Karpas-422 (cell line): ENCODE data around the gene DPYD. TPM values are rescaled to one million over a fixed set of nuclear protein-coding genes. Genes with fewer than 3 reads are reported as not detected.

Experiments
- DNase-seq: peaks from one replicate; pipeline ENCODE4 v3.0.0-alpha.2; 2015
- H2AFZ ChIP-seq: fragments of 200-600 bp; sonication (generic); 2 replicates; pipeline ENCODE4 v1.6.1; 2014; ENCODE audit warnings: antibody characterized with exemption, low read length, mixed read lengths
- H3K27ac ChIP-seq: fragments of 200-600 bp; sonication (generic); 2 replicates; pipeline ENCODE4 v1.5.1; 2014; ENCODE audit warnings: mild to moderate bottlenecking, low read length, moderate library complexity
- H3K27me3 ChIP-seq: fragments of 200-600 bp; sonication (generic); 2 replicates; pipeline ENCODE4 v1.6.1; 2014; ENCODE audit warnings: low read length, mixed read lengths
- H3K36me3 ChIP-seq: fragments of 200-600 bp; sonication (generic); 2 replicates; pipeline ENCODE4 v1.6.1; 2014; ENCODE audit warnings: low read length, mixed read lengths; ENCODE audit not compliant: insufficient read depth
- H3K4me1 ChIP-seq: fragments of 200-600 bp; sonication (generic); 2 replicates; pipeline ENCODE4 v1.6.1; 2014; ENCODE audit warnings: mild to moderate bottlenecking, low read length, mixed read lengths
- H3K4me2 ChIP-seq: fragments of 200-600 bp; sonication (generic); 2 replicates; pipeline ENCODE4 v1.6.1; 2014; ENCODE audit warnings: low read length, low read depth, mild to moderate bottlenecking; ENCODE audit not compliant: poor library complexity, severe bottlenecking
- H3K4me3 ChIP-seq: fragments of 200-600 bp; sonication (generic); 2 replicates; pipeline ENCODE4 v1.5.1; 2014; ENCODE audit warnings: mild to moderate bottlenecking, antibody characterized with exemption, low read length, mixed read lengths
- H3K79me2 ChIP-seq: fragments of 200-600 bp; sonication (generic); 2 replicates; pipeline ENCODE4 v1.6.1; 2014; ENCODE audit warnings: mild to moderate bottlenecking, low read length, mixed read lengths
- H3K9ac ChIP-seq: fragments of 200-600 bp; sonication (generic); 2 replicates; pipeline ENCODE4 v1.6.0; 2014; ENCODE audit warnings: low read length
- H3K9me2 ChIP-seq: fragments of 200-600 bp; sonication (generic), shearing (Covaris generic); replicated peaks from 2 replicates; pipeline ENCODE4 v1.6.0; 2014; ENCODE audit warnings: mild to moderate bottlenecking, low read length, moderate library complexity; ENCODE audit not compliant: insufficient read depth
- H3K9me3 ChIP-seq: fragments of 300-700, 200-600 bp; sonication (generic); 2 replicates; pipeline ENCODE4 v1.6.1; 2014; ENCODE audit warnings: low read length, mixed read lengths
- H4K20me1 ChIP-seq: fragments of 200-600 bp; sonication (generic); 2 replicates; pipeline ENCODE4 v1.6.1; 2014; ENCODE audit warnings: mild to moderate bottlenecking, antibody characterized with exemption, low read length, low read depth; ENCODE audit not compliant: insufficient read depth
- total RNA-seq: library from RNA; depleted of rRNA; stranded (reverse); fragments of >200 nt; shearing (Covaris generic); gene quantifications from 2 replicates; pipeline ENCODE4 v1.2.3, GENCODE V29; 2014; ENCODE audit warnings: low replicate concordance

Gene DPYD
- total RNA-seq, 1 experiment from 2014 or later: 59.4 TPM

DNA sequence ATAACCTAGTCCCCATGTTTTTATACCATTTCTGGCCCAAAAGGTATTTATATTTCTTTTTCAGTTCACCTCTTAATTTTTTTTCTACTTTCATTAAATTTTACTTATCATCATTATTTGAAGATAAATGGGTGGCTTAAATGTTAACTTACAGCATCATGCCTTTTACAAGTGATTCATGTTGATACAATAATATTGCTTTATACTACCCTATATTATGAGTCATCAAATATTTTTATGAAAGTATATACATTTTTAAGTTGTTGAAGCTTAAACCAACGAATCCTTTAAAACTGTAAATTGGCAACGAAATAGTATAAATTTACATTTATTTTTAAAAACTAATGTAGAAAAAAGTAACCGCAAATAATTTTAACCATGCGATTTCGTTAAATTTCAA, 207.9 kb downstream of the DPYD start:
- no peaks in the 10 kb centered on the region for H3K79me2 ChIP-seq
- no peak overlapping the region for H3K9ac ChIP-seq
- no peaks in the 10 kb centered on the region for H3K4me1 ChIP-seq
- no peak overlapping the region for H2AFZ ChIP-seq
- no peaks in the 10 kb centered on the region for H3K27me3 ChIP-seq
- H4K20me1 ChIP-seq: no peaks in the 10 kb centered on the region
- no peak overlapping the region for H3K27ac ChIP-seq
- DNase-seq: no peak
- no peaks in the 10 kb centered on the region for H3K9me3 ChIP-seq
- no peak overlapping the region for H3K4me3 ChIP-seq
- no peak overlapping the region for H3K4me2 ChIP-seq
- no peaks in the 10 kb centered on the region for H3K9me2 ChIP-seq
- 0 out of 2 replicates have a peak, but pooled peaks cover 6% of the 10 kb centered on the region for H3K36me3 ChIP-seq

DNA sequence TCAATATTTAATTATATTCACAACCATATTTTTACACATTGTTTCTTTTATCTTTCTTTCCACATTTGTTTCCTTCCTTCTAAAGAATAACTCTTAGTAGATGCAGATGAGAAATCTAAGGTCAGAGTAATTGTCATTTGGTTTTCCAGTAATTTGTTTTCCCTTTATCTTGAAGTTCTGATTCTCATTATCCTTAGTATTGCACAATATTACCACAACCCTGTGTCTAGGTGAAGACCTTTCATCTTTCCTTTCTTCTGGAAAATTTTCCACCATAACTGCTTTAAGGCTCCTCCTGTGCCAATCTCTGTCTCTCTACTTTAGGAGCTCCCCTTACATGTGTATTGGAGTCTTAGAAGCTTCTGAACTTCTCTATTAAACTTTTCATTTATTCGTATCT, 209.0 kb downstream of the DPYD start:
- no peak for DNase-seq
- no peaks in the 10 kb centered on the region for H3K27me3 ChIP-seq
- H3K9me2 ChIP-seq: no peaks in the 10 kb centered on the region
- no peaks in the 10 kb centered on the region for H3K4me1 ChIP-seq
- H3K4me2 ChIP-seq: no peak overlapping the region
- H3K36me3 ChIP-seq: 0 out of 2 replicates have a peak, but pooled peaks cover 3% of the 10 kb centered on the region
- no peaks in the 10 kb centered on the region for H4K20me1 ChIP-seq
- no peaks in the 10 kb centered on the region for H3K79me2 ChIP-seq
- no peak overlapping the region for H3K4me3 ChIP-seq
- no peak overlapping the region for H2AFZ ChIP-seq
- no peak overlapping the region for H3K9ac ChIP-seq
- no peaks in the 10 kb centered on the region for H3K9me3 ChIP-seq
- no peak overlapping the region for H3K27ac ChIP-seq

DNA sequence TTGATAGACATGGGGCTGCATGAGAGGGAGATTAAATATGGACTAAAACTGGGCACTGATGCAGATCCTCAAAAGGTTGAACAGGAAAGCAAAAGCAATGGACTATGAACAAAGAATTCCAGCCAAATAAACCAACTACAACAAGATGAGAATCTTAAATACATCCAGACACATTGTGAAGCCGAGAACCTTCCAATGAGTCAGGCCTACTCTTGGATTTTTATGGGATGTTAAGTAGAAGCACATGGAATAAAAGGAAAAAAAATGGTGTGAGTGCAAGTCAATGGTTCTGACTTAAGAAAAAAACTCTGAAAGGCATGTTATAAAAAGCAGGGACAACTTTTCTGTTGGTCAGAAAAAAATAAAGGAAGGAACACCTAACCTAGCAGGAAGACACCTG, 227.2 kb downstream of the DPYD start:
- no peak overlapping the region for H3K9ac ChIP-seq
- H3K9me3 ChIP-seq: no peaks in the 10 kb centered on the region
- H3K4me2 ChIP-seq: no peak overlapping the region
- DNase-seq: no peak
- H3K36me3 ChIP-seq: no peaks in the 10 kb centered on the region
- no peaks in the 10 kb centered on the region for H3K27me3 ChIP-seq
- no peak overlapping the region for H3K4me3 ChIP-seq
- no peaks in the 10 kb centered on the region for H3K4me1 ChIP-seq
- H3K9me2 ChIP-seq: no peaks in the 10 kb centered on the region
- H3K27ac ChIP-seq: no peak overlapping the region
- no peaks in the 10 kb centered on the region for H4K20me1 ChIP-seq
- no peak overlapping the region for H2AFZ ChIP-seq
- no peaks in the 10 kb centered on the region for H3K79me2 ChIP-seq

DNA sequence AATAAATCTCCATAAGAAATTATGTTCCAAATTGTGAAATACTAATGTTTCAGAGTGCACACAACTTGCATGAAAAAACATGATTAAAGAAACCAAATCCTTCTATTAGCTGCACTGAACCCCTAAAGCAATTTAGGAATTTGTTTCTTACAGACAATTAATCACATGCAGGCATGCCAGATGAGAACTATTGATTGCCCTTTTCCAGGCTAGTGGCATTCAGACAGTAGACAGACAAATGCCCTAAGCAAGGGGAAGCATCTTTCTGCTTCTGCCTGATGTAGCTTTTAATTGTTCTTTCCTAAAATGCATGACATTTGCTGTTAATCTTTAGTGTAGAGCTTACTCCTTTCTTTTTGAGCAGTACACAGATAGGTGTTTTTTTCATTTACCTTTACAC, 229.5 kb downstream of the DPYD start:
- Histone ChIP-seq H3K9me3 (no peaks in the 10 kb centered on the region), H2AFZ (no peak overlapping the region)

DNA sequence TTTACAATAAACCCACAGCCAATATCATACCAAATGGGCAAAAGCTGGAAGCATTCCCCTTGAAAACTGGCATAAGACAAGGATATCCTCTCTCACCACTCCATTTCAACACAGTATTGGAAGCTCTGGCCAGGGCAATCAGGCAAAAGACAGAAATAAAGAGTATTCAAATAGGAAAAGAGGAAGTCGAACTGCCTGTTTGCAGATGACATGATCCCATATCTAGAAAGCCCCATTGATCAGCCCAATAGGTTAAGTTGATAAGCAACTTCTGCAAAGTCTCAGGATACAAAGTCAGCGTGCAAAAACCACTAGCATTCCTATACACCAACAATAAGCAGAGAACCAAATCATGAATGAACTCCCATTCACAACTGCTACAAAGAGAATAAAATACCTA, 235.5 kb downstream of the DPYD start:
- Histone ChIP-seq H4K20me1 (no peaks in the 10 kb centered on the region), H3K9ac (no peak overlapping the region), H3K27me3 (no peaks in the 10 kb centered on the region), H2AFZ (no peak overlapping the region), H3K79me2 (no peaks in the 10 kb centered on the region), H3K9me3 (no peaks in the 10 kb centered on the region), H3K4me2 (no peak overlapping the region), H3K36me3 (no peaks in the 10 kb centered on the region), H3K4me1 (no peaks in the 10 kb centered on the region), H3K9me2 (no peaks in the 10 kb centered on the region), H3K4me3 (no peak overlapping the region), H3K27ac (no peak overlapping the region)
- DNase-seq: no peak

More for the DNA sequence above, 229.5 kb downstream of the DPYD start:
- Histone ChIP-seq H3K4me1 (no peaks in the 10 kb centered on the region), H3K9ac (no peak overlapping the region), H3K27ac (no peak overlapping the region), H4K20me1 (no peaks in the 10 kb centered on the region), H3K4me2 (no peak overlapping the region), H3K9me2 (no peaks in the 10 kb centered on the region), H3K4me3 (no peak overlapping the region), H3K27me3 (no peaks in the 10 kb centered on the region), H3K79me2 (no peaks in the 10 kb centered on the region), H3K36me3 (no peaks in the 10 kb centered on the region)
- DNase-seq: no peak

DNA sequence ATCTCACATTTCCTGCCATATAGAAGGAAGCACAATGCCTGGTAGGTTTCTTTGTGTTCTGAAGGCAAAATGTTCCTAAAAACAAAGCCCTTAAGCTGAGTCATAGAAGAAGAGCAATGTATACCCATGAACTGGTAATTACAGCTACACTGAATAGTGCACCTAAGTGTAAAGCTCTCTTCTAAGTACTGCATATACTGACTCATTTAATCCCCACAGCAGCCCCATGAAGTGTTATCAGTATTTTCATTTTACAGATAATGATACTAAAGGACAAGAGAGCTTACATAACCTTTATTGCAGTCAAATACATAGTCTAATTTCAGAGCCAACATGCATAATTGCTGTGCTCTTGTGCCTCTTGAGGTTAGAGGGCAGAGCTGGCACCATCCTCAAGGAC, 239.9 kb downstream of the DPYD start:
- no peak overlapping the region for H3K27ac ChIP-seq
- no peaks in the 10 kb centered on the region for H3K9me3 ChIP-seq
- H3K4me2 ChIP-seq: no peak overlapping the region
- no peaks in the 10 kb centered on the region for H4K20me1 ChIP-seq
- H3K79me2 ChIP-seq: no peaks in the 10 kb centered on the region
- no peak overlapping the region for H2AFZ ChIP-seq
- H3K27me3 ChIP-seq: no peaks in the 10 kb centered on the region
- H3K9ac ChIP-seq: no peak overlapping the region
- no peaks in the 10 kb centered on the region for H3K9me2 ChIP-seq
- DNase-seq: no peak
- no peaks in the 10 kb centered on the region for H3K4me1 ChIP-seq
- H3K4me3 ChIP-seq: no peak overlapping the region
- no peaks in the 10 kb centered on the region; the same call in 1 of the 2 replicates for H3K36me3 ChIP-seq

DNA sequence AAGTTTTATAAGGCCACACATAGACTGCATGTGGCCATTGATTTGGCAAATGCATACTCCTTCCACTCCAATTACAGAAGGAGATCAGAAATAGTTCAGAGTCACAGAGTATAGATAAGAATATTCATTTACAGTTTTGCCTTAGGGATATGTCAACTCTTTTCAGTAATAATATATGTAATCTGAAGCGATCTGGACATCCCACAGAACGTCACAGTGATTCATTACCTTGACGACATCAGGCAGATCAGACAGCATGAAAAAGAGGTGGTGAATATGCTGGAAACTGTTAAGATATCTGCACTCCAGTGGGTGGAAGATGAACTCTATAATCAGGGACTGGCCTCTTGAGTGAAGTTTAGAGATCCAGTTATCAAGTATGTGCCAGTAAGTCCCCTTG, 240.4 kb downstream of the DPYD start:
- Histone ChIP-seq H3K79me2 (no peaks in the 10 kb centered on the region), H3K27me3 (no peaks in the 10 kb centered on the region), H3K4me2 (no peak overlapping the region), H3K36me3 (no peaks in the 10 kb centered on the region; the same call in 1 of the 2 replicates), H3K9me3 (no peaks in the 10 kb centered on the region), H3K4me3 (no peak overlapping the region), H2AFZ (no peak overlapping the region), H4K20me1 (no peaks in the 10 kb centered on the region), H3K4me1 (no peaks in the 10 kb centered on the region), H3K27ac (no peak overlapping the region), H3K9ac (no peak overlapping the region), H3K9me2 (no peaks in the 10 kb centered on the region)
- no peak for DNase-seq

DNA sequence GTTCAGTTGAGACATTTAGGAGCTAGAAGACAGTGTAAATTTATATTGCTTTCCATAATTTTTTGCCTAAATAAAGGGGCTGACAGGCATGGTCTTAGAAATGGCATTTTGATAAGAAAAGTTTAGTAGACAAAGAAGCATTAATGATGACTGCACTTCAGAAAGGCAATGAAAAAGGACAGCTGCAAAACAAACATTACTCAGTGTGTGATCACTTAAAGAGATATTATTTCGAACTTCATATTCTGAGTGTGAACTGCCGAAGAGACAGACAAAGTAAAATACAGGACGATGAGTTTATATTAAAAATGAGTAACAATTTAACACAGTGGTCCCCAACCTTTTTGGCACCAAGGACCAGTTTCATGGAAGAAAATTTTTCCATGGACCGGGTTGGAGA, 243.1 kb downstream of the DPYD start:
- no peaks in the 10 kb centered on the region; the same call in 1 of the 2 replicates for H3K36me3 ChIP-seq
- no peak overlapping the region for H3K9ac ChIP-seq
- no peaks in the 10 kb centered on the region for H3K79me2 ChIP-seq
- H4K20me1 ChIP-seq: no peaks in the 10 kb centered on the region
- no peak for DNase-seq
- H3K4me1 ChIP-seq: no peaks in the 10 kb centered on the region
- no peak overlapping the region for H2AFZ ChIP-seq
- no peak overlapping the region for H3K4me3 ChIP-seq
- no peaks in the 10 kb centered on the region for H3K9me3 ChIP-seq
- no peak overlapping the region for H3K27ac ChIP-seq
- H3K4me2 ChIP-seq: no peak overlapping the region
- no peaks in the 10 kb centered on the region for H3K27me3 ChIP-seq
- H3K9me2 ChIP-seq: no peaks in the 10 kb centered on the region

DNA sequence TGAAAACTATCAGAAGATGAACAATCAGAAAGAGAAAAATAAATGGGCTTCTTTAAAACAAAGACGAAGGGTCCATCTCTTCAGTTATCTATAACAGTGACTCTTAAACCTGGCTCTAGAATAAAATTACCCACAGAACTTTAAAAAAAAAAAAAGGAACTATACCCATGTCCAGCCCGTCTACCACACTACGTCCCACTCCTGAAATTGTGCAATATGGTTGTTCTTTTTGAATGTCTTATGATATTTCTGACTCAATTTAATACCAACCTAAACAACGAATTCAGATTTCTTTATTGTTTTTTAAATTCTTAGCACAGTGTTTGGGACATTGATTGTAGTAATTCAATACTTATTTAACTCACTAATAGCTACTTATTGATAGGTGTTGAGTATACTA, 246.3 kb downstream of the DPYD start:
- Histone ChIP-seq H3K4me1 (no peaks in the 10 kb centered on the region), H3K4me3 (no peak overlapping the region), H3K9me3 (no peaks in the 10 kb centered on the region), H4K20me1 (no peaks in the 10 kb centered on the region), H3K27me3 (no peaks in the 10 kb centered on the region), H3K4me2 (no peak overlapping the region), H2AFZ (no peak overlapping the region), H3K27ac (no peak overlapping the region), H3K9me2 (no peaks in the 10 kb centered on the region), H3K9ac (no peak overlapping the region), H3K36me3 (peaks cover 3% of the 10 kb centered on the region; the same call in 1 of the 2 replicates), H3K79me2 (no peaks in the 10 kb centered on the region)
- no peak for DNase-seq
